ENCODE results near the gene ATG9B. TPM values are rescaled to one million over a fixed set of nuclear protein-coding genes. Genes with fewer than 3 reads are reported as not detected.

Gene ATG9B
- total and polyA plus RNA-seq, 9 of the 15 experiments (the other 6 are each of a cell fraction or from before 2014, with no cell fraction given): 0.29 to 8.0 (median 2.1) TPM

DNA sequence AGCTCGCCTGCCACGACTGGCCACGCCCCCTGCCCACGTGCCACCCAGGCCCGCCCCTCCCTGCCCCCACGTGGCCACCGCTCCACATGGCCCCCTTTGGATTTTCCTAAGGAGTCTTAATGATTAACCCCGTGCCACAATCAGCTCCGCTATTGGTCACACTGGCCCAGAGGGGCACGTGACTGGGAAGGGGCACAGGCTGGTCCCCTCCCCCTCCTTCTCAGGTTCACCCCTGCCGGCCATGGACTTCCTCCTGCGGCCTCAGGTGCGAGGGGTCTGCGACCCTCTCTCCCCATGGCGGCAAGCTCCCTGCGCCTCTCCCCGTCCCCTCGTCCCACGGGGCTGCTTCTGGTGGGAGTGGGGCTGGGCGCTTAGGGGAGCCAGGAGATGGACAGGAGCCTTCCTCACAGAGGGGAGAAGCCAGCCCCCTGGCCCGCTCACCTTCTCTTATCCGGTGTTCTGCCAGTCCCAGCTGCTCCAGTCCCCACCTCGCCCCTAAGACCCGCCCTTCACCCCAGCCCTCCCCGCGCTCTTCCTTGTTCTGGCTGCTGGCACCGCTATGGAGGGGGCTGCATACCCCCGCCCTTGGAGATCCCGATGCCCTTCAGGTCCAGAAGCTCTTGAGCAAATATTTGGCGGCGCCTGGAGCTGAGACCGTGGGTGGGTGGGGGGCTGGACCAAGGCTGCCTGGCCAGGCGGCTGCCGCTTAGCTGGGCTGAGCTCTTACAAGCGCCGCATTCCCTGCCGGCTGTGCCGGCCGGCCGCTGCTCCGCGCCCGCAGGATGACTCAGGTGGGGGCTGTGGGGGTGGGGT is 38.3 kb upstream of the ATG9B start (continued):
- TF ChIP-seq, protein P1, sequence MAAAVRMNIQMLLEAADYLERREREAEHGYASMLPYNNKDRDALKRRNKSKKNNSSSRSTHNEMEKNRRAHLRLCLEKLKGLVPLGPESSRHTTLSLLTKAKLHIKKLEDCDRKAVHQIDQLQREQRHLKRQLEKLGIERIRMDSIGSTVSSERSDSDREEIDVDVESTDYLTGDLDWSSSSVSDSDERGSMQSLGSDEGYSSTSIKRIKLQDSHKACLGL (CRISPR knock-in tag; IDR thresholded peaks at IDR 0.05; ENCODE audit: borderline replicate concordance, poor library complexity, severe bottlenecking): peak; percentile 95
- no peak for TF ChIP-seq RBM39 (optimal IDR thresholded peaks at IDR 0.05; ENCODE audit: low read depth, low read length)
- no peak for TF ChIP-seq BDP1 (IDR thresholded peaks at IDR 0.05; ENCODE audit: insufficient read depth, insufficient read length)
- no peak for TF ChIP-seq HLTF (IDR thresholded peaks at IDR 0.05)
- TF ChIP-seq TARDBP (IDR thresholded peaks at IDR 0.05): no peak
- TF ChIP-seq GTF2E2 (tag; IDR thresholded peaks at IDR 0.05): no peak
- peak; percentile 67 for TF ChIP-seq ETV5 (CRISPR knock-in tag; IDR thresholded peaks at IDR 0.05; ENCODE audit: low read depth)
- TF ChIP-seq ZNF354B (CRISPR knock-in tag; IDR thresholded peaks at IDR 0.05): no peak
- no peak for TF ChIP-seq NR2F6 (CRISPR knock-in tag; IDR thresholded peaks at IDR 0.05)
- no peak for TF ChIP-seq NCOR1 (IDR thresholded peaks at IDR 0.05)
- no peak for TF ChIP-seq ZNF280A (IDR thresholded peaks at IDR 0.05; ENCODE audit: low read depth, partially characterized antibody)
- TF ChIP-seq, protein P2, sequence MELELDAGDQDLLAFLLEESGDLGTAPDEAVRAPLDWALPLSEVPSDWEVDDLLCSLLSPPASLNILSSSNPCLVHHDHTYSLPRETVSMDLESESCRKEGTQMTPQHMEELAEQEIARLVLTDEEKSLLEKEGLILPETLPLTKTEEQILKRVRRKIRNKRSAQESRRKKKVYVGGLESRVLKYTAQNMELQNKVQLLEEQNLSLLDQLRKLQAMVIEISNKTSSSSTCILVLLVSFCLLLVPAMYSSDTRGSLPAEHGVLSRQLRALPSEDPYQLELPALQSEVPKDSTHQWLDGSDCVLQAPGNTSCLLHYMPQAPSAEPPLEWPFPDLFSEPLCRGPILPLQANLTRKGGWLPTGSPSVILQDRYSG (tag; conservative IDR thresholded peaks at IDR 0.05; ENCODE audit: low read depth): no peak
- TF ChIP-seq FIP1L1 (IDR thresholded peaks at IDR 0.05; ENCODE audit: low read depth, low read length, poor library complexity, severe bottlenecking): peak; percentile 72
- TF ChIP-seq HDAC2 (IDR thresholded peaks at IDR 0.05): peak; percentile 95
- TF ChIP-seq CHD2 (IDR thresholded peaks at IDR 0.05; ENCODE audit: low read depth, low read length): 0 out of 2 replicates have a peak, but pooled peaks have one; percentile 27
- TF ChIP-seq, protein P3, sequence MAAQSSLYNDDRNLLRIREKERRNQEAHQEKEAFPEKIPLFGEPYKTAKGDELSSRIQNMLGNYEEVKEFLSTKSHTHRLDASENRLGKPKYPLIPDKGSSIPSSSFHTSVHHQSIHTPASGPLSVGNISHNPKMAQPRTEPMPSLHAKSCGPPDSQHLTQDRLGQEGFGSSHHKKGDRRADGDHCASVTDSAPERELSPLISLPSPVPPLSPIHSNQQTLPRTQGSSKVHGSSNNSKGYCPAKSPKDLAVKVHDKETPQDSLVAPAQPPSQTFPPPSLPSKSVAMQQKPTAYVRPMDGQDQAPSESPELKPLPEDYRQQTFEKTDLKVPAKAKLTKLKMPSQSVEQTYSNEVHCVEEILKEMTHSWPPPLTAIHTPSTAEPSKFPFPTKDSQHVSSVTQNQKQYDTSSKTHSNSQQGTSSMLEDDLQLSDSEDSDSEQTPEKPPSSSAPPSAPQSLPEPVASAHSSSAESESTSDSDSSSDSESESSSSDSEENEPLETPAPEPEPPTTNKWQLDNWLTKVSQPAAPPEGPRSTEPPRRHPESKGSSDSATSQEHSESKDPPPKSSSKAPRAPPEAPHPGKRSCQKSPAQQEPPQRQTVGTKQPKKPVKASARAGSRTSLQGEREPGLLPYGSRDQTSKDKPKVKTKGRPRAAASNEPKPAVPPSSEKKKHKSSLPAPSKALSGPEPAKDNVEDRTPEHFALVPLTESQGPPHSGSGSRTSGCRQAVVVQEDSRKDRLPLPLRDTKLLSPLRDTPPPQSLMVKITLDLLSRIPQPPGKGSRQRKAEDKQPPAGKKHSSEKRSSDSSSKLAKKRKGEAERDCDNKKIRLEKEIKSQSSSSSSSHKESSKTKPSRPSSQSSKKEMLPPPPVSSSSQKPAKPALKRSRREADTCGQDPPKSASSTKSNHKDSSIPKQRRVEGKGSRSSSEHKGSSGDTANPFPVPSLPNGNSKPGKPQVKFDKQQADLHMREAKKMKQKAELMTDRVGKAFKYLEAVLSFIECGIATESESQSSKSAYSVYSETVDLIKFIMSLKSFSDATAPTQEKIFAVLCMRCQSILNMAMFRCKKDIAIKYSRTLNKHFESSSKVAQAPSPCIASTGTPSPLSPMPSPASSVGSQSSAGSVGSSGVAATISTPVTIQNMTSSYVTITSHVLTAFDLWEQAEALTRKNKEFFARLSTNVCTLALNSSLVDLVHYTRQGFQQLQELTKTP (IDR thresholded peaks at IDR 0.05; ENCODE audit: low read depth in 1 of 2, partially characterized antibody in 2 of 2): no peak
- TF ChIP-seq CREB5 (CRISPR knock-in tag; IDR thresholded peaks at IDR 0.05): no peak
- no peak for TF ChIP-seq ZKSCAN8 (CRISPR knock-in tag; IDR thresholded peaks at IDR 0.05)
- TF ChIP-seq PURB (CRISPR knock-in tag; IDR thresholded peaks at IDR 0.05; ENCODE audit: low read depth): no peak
- no peak for TF ChIP-seq ZFX (CRISPR knock-in tag; IDR thresholded peaks at IDR 0.05)
